Measurements from ENCODE around the gene ETV7.

Gene ETV7

DNA sequence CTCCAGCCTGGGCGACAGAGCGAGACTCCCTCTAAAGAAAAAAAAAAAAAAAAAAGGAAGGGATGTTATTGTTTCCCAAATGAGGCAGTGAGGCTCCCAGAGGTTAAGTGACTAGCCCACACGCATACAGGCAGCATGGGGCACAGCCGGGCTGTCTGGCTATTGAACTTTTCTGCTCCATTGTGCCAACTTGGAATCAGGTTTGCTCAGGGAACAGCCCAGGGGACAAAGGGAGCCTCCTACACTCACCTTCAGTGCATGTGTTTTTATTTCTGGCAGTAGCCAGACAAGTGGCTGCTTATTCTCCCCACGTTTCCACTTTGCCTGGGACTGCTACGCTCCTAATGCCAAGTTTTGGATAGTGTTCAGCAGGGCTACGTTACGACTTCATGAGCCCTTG is 10.7 kb downstream of the ETV7 start:
- Histone ChIP-seq H2BK15ac (ENCODE audit: low read depth, poor library complexity, severe bottlenecking) (no peak overlapping the region), H3K18ac (ENCODE audit: low read depth in 1 of 2, low read length in 2 of 2) (no peak overlapping the region), H2BK12ac (ENCODE audit: low read length in 2 of 2) (no peak overlapping the region), H4K8ac (ENCODE audit: low read length) (no peak overlapping the region), H3K27ac (ENCODE audit: low read length, poor library complexity, severe bottlenecking) (no peak overlapping the region), H4K91ac (ENCODE audit: low read length) (no peak overlapping the region), H3K79me1 (replicated peaks; ENCODE audit: low read length, poor library complexity, severe bottlenecking) (no peaks in the 10 kb centered on the region), H3K14ac (ENCODE audit: low read length in 2 of 2) (no peak overlapping the region), H3K23ac (ENCODE audit: low read length in 2 of 2) (no peak overlapping the region), H2AK5ac (ENCODE audit: low read length, severe bottlenecking) (no peak overlapping the region), H3K9ac (ENCODE audit: low read length) (no peak overlapping the region), H3K4ac (ENCODE audit: low read depth in 1 of 2, low read length in 2 of 2) (no peak overlapping the region), H3K4me1 (ENCODE audit: control insufficient read depth, insufficient read depth, low read depth, low read length) (no peaks in the 10 kb centered on the region), H3K4me3 (ENCODE audit: insufficient read depth in 1 of 2, low read depth in 1 of 2, low read length in 2 of 2) (no peak overlapping the region), H2BK5ac (ENCODE audit: low read depth, low read length, poor library complexity, severe bottlenecking) (no peak overlapping the region), H3K36me3 (ENCODE audit: control insufficient read depth in 1 of 2, insufficient read depth in 2 of 2, low read depth in 1 of 2, low read length in 2 of 2) (no peaks in the 10 kb centered on the region), H3K9me3 (ENCODE audit: control insufficient read depth, low read length) (no peaks in the 10 kb centered on the region), H3K27me3 (ENCODE audit: control insufficient read depth in 1 of 2, insufficient read depth in 1 of 2, low read length in 2 of 2) (peaks cover 27 to 31% of the 10 kb centered on the region in 2 experiments), H3K4me2 (ENCODE audit: low read length, poor library complexity, severe bottlenecking) (no peak overlapping the region), H2AFZ (ENCODE audit: low read depth, low read length) (no peak overlapping the region), H2BK120ac (ENCODE audit: low read depth, low read length) (no peak overlapping the region)
- 88% methylated on average over 8 of the region's 8 CpGs for WGBS
- DNase-seq: no peak

DNA sequence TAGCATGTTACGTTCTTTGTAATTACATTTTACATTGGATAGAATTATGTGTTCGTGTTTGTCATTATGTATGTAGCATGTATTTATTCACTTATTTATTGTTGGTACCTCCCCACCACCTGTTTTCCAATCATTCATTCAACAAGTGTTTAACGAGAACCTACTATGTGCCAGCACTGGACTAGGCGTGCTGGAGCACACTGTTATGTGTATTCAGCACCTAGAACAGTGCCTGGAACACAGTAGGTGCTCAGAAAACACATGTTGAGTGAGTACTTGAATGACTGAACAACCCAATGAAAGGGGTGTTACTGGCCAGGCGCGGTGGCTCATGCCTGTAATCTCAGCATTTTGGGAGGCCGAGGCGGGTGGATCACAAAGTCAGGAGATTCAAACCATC is 11.3 kb downstream of the ETV7 start:
- no peak overlapping the region for H2AFZ ChIP-seq (ENCODE audit: low read depth, low read length)
- H3K27ac ChIP-seq (ENCODE audit: low read length, poor library complexity, severe bottlenecking): no peak overlapping the region
- no peaks in the 10 kb centered on the region for H3K4me1 ChIP-seq (ENCODE audit: control insufficient read depth, insufficient read depth, low read depth, low read length)
- H3K9me3 ChIP-seq (ENCODE audit: control insufficient read depth, low read length): no peaks in the 10 kb centered on the region
- H3K4ac ChIP-seq (ENCODE audit: low read depth in 1 of 2, low read length in 2 of 2): no peak overlapping the region
- H3K23ac ChIP-seq (ENCODE audit: low read length in 2 of 2): no peak overlapping the region
- H4K8ac ChIP-seq (ENCODE audit: low read length): no peak overlapping the region
- no peaks in the 10 kb centered on the region for H3K36me3 ChIP-seq (ENCODE audit: control insufficient read depth in 1 of 2, insufficient read depth in 2 of 2, low read depth in 1 of 2, low read length in 2 of 2)
- DNase-seq: no peak
- H4K91ac ChIP-seq (ENCODE audit: low read length): no peak overlapping the region
- H3K14ac ChIP-seq (ENCODE audit: low read length in 2 of 2): no peak overlapping the region
- H2BK12ac ChIP-seq (ENCODE audit: low read length in 2 of 2): no peak overlapping the region
- no peak overlapping the region for H2BK5ac ChIP-seq (ENCODE audit: low read depth, low read length, poor library complexity, severe bottlenecking)
- peaks cover 29 to 33% of the 10 kb centered on the region in 2 experiments for H3K27me3 ChIP-seq (ENCODE audit: control insufficient read depth in 1 of 2, insufficient read depth in 1 of 2, low read length in 2 of 2)
- no peak overlapping the region for H3K18ac ChIP-seq (ENCODE audit: low read depth in 1 of 2, low read length in 2 of 2)
- H3K79me1 ChIP-seq (replicated peaks; ENCODE audit: low read length, poor library complexity, severe bottlenecking): no peaks in the 10 kb centered on the region
- H2AK5ac ChIP-seq (ENCODE audit: low read length, severe bottlenecking): no peak overlapping the region
- H3K4me3 ChIP-seq (ENCODE audit: insufficient read depth in 1 of 2, low read depth in 1 of 2, low read length in 2 of 2): no peak overlapping the region
- H3K4me2 ChIP-seq (ENCODE audit: low read length, poor library complexity, severe bottlenecking): no peak overlapping the region
- 93% methylated on average over 6 of the region's 8 CpGs for WGBS
- H2BK15ac ChIP-seq (ENCODE audit: low read depth, poor library complexity, severe bottlenecking): no peak overlapping the region
- H2BK120ac ChIP-seq (ENCODE audit: low read depth, low read length): no peak overlapping the region
- H3K9ac ChIP-seq (ENCODE audit: low read length): no peak overlapping the region

DNA sequence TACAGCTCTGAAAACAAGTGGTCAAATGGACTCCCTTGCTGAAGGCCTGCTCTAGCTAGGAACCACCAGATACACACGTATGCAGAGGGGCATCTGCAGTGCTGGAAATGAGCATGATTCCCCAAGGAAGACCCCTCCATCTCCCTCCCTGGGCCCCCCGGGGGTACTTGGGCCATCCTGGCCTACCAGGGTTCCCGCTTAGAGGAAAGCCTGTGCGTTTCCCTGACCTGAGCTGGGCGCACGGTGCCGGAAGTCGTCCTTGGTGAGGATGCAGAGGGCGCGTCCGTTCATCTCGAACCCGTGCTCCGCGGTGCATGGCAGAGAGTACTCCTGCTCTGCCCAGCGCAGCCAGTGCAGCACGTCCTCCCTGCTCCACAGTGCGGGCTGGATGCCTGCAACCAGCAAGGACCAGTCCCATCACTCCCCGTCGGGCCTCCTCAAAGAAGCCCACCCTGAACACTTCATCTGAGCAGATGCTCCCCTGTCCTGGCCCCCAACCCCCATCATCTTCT is 11.8 kb downstream of the ETV7 start:
- Histone ChIP-seq H3K4ac (ENCODE audit: low read depth in 1 of 2, low read length in 2 of 2) (no peak overlapping the region), H3K9ac (ENCODE audit: low read length) (no peak overlapping the region), H3K4me3 (ENCODE audit: insufficient read depth in 1 of 2, low read depth in 1 of 2, low read length in 2 of 2) (no peak overlapping the region), H2BK15ac (ENCODE audit: low read depth, poor library complexity, severe bottlenecking) (no peak overlapping the region), H3K79me1 (replicated peaks; ENCODE audit: low read length, poor library complexity, severe bottlenecking) (no peaks in the 10 kb centered on the region), H4K91ac (ENCODE audit: low read length) (no peak overlapping the region), H3K27ac (ENCODE audit: low read length, poor library complexity, severe bottlenecking) (no peak overlapping the region), H4K8ac (ENCODE audit: low read length) (no peak overlapping the region), H2AK5ac (ENCODE audit: low read length, severe bottlenecking) (no peak overlapping the region), H2BK12ac (ENCODE audit: low read length in 2 of 2) (no peak overlapping the region), H3K4me2 (ENCODE audit: low read length, poor library complexity, severe bottlenecking) (no peak overlapping the region), H3K23ac (ENCODE audit: low read length in 2 of 2) (no peak overlapping the region), H3K4me1 (ENCODE audit: control insufficient read depth, insufficient read depth, low read depth, low read length) (no peaks in the 10 kb centered on the region), H2AFZ (ENCODE audit: low read depth, low read length) (no peak overlapping the region), H2BK120ac (ENCODE audit: low read depth, low read length) (no peak overlapping the region), H3K27me3 (ENCODE audit: control insufficient read depth in 1 of 2, insufficient read depth in 1 of 2, low read length in 2 of 2) (peaks cover 33 to 36% of the 10 kb centered on the region in 2 experiments), H3K14ac (ENCODE audit: low read length in 2 of 2) (no peak overlapping the region), H3K18ac (ENCODE audit: low read depth in 1 of 2, low read length in 2 of 2) (no peak overlapping the region), H3K36me3 (ENCODE audit: control insufficient read depth in 1 of 2, insufficient read depth in 2 of 2, low read depth in 1 of 2, low read length in 2 of 2) (no peaks in the 10 kb centered on the region), H3K9me3 (ENCODE audit: control insufficient read depth, low read length) (no peaks in the 10 kb centered on the region), H2BK5ac (ENCODE audit: low read depth, low read length, poor library complexity, severe bottlenecking) (no peak overlapping the region)
- WGBS: 92% methylated on average over 20 of the region's 20 CpGs
- no peak for DNase-seq

DNA sequence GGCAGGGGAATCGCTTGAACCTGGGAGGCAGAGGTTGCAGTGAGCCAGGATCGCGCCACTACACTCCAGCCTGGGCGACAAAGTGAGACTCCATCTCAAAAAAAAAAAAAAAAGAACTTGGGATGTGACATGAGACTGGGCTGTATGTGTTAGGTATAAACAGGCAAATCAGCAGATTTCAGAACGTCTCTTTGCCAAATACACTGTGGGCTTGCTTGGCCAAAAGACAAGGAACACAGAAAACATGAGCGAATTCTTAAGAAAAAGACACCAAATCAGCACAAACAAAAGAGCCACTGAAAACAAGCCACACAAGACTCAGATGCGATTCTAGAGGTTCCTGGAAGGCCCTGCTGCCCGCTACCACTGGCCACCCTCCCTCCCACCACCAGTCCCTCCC is 12.5 kb downstream of the ETV7 start:
- no peak overlapping the region for H2AK5ac ChIP-seq (ENCODE audit: low read length, severe bottlenecking)
- H3K9ac ChIP-seq (ENCODE audit: low read length): no peak overlapping the region
- H3K23ac ChIP-seq (ENCODE audit: low read length in 2 of 2): no peak overlapping the region
- no peak overlapping the region for H3K27ac ChIP-seq (ENCODE audit: low read length, poor library complexity, severe bottlenecking)
- no peaks in the 10 kb centered on the region for H3K4me1 ChIP-seq (ENCODE audit: control insufficient read depth, insufficient read depth, low read depth, low read length)
- no peak for DNase-seq
- H2BK15ac ChIP-seq (ENCODE audit: low read depth, poor library complexity, severe bottlenecking): no peak overlapping the region
- H3K18ac ChIP-seq (ENCODE audit: low read depth in 1 of 2, low read length in 2 of 2): no peak overlapping the region
- H3K4me3 ChIP-seq (ENCODE audit: insufficient read depth in 1 of 2, low read depth in 1 of 2, low read length in 2 of 2): no peak overlapping the region
- H2BK12ac ChIP-seq (ENCODE audit: low read length in 2 of 2): no peak overlapping the region
- WGBS: 91% methylated on average over 8 of the region's 8 CpGs
- no peak overlapping the region for H4K8ac ChIP-seq (ENCODE audit: low read length)
- no peaks in the 10 kb centered on the region for H3K36me3 ChIP-seq (ENCODE audit: control insufficient read depth in 1 of 2, insufficient read depth in 2 of 2, low read depth in 1 of 2, low read length in 2 of 2)
- H3K4me2 ChIP-seq (ENCODE audit: low read length, poor library complexity, severe bottlenecking): no peak overlapping the region
- no peaks in the 10 kb centered on the region for H3K9me3 ChIP-seq (ENCODE audit: control insufficient read depth, low read length)
- H3K4ac ChIP-seq (ENCODE audit: low read depth in 1 of 2, low read length in 2 of 2): no peak overlapping the region
- H2BK5ac ChIP-seq (ENCODE audit: low read depth, low read length, poor library complexity, severe bottlenecking): no peak overlapping the region
- H2BK120ac ChIP-seq (ENCODE audit: low read depth, low read length): no peak overlapping the region
- no peak overlapping the region for H4K91ac ChIP-seq (ENCODE audit: low read length)
- H3K79me1 ChIP-seq (replicated peaks; ENCODE audit: low read length, poor library complexity, severe bottlenecking): no peaks in the 10 kb centered on the region
- no peak overlapping the region for H2AFZ ChIP-seq (ENCODE audit: low read depth, low read length)
- no peak overlapping the region for H3K14ac ChIP-seq (ENCODE audit: low read length in 2 of 2)
- peaks cover 33 to 36% of the 10 kb centered on the region in 2 experiments for H3K27me3 ChIP-seq (ENCODE audit: control insufficient read depth in 1 of 2, insufficient read depth in 1 of 2, low read length in 2 of 2)
